Peyer's patch (tissue), 4 donors: Measurements from ENCODE around the gene KRT13.

ENCODE experiments used
- POLR2A ChIP-seq, 2 donors: fragments of 450-650 bp; IDR thresholded peaks; one replicate each; pipeline ENCODE4 v1.5.1; 2017; ENCODE audit warnings: antibody characterized with exemption in 2 of 2, mild to moderate bottlenecking in 2 of 2, moderate library complexity in 2 of 2
- TF ChIP-seq, protein P1 (sequence below), 6 experiments: fragments of 450-650 bp in 4 of 6; fragments of 200-600 bp in 2 of 6; sonication (generic) in 1 of 6; IDR thresholded peaks; one replicate each; pipeline ENCODE4 v1.5.1; 2017 to 2019; ENCODE audit warnings: antibody characterized with exemption in 6 of 6, mild to moderate bottlenecking in 3 of 6, moderate library complexity in 1 of 6

- TF ChIP-seq, protein P1, sequence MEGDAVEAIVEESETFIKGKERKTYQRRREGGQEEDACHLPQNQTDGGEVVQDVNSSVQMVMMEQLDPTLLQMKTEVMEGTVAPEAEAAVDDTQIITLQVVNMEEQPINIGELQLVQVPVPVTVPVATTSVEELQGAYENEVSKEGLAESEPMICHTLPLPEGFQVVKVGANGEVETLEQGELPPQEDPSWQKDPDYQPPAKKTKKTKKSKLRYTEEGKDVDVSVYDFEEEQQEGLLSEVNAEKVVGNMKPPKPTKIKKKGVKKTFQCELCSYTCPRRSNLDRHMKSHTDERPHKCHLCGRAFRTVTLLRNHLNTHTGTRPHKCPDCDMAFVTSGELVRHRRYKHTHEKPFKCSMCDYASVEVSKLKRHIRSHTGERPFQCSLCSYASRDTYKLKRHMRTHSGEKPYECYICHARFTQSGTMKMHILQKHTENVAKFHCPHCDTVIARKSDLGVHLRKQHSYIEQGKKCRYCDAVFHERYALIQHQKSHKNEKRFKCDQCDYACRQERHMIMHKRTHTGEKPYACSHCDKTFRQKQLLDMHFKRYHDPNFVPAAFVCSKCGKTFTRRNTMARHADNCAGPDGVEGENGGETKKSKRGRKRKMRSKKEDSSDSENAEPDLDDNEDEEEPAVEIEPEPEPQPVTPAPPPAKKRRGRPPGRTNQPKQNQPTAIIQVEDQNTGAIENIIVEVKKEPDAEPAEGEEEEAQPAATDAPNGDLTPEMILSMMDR (IDR thresholded peaks at IDR 0.05) = no peak
- no peak for TF ChIP-seq POLR2A (IDR thresholded peaks at IDR 0.05)
These were observed 48.7 kb upstream of the KRT13 start for GRCh38 chr17:41553987-41554680.
